ENCODE measurements around the gene FAM98A.
A peak's percentile ranks its signal among the peaks of the same experiment; 100 is the strongest.

The FAM98A gene

DNA sequence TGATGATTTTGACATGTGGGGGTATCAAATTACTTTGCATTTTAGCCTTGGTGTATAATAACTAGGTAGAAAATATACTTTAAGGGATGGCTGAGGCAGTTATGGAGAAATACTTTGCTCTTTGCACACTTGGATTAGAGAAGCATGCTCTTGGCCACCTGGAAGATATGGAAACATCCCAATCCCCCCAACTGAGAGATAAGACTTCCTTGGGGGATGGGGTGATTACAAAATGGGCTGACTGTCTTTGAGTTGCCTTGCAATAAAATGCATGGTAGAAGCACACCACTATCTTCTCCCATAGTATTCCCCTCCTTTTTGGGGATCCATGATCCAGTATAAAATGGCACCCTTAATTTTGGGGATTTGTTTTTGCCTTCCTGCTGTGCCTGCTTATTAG lies 15.1 kb upstream of the FAM98A start:
- Histone ChIP-seq H3K27ac (ENCODE audit: extremely low read depth, low read depth, low read length) (no peak overlapping the region), H3K4me3 (ENCODE audit: low read depth, low read length) (no peak overlapping the region), H3K9me3 (ENCODE audit: control insufficient read depth, insufficient read depth, low read depth, low read length) (no peaks in the 10 kb centered on the region), H3K4me1 (ENCODE audit: control insufficient read depth, insufficient read depth, low read length) (no peaks in the 10 kb centered on the region), H3K36me3 (ENCODE audit: control insufficient read depth in 2 of 2, insufficient read depth in 1 of 2, low read length in 2 of 2) (no peaks in the 10 kb centered on the region)
- POLR2A ChIA-PET, result no interaction called here
- CTCF ChIA-PET, result interaction anchor here (0.6 to 0.7 kb wide), 2 partner anchors 31 to 1034 kb away, joined by 3 to 5 read pairs; no protein-coding TSS in a partner anchor
- TF ChIP-seq GLIS1 (tag by site-specific recombination; IDR thresholded peaks at IDR 0.05), result peak; percentile 59
- TF ChIP-seq ZNF473 (tag by site-specific recombination; IDR thresholded peaks at IDR 0.05), result no peak

DNA sequence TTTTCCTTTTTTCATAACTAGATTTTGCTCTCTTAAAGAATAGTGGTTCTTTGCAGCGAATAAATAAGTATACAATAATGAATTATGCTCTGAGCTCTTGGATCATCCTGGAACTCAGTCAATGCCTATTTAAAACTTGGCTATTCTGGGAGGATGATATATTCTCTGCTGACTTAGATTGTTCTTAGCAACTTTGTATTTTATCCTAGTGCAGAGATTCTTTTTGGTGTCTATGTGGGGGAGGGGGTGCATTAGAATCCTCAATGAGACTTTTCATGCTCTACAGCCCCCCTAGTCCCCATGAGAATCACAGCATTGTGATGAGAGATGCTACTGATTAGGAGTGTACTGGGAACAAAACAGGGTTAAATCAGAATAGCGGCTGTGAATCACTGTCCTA lies 8.8 kb upstream of the FAM98A start:
- POLR2A ChIA-PET, result no interaction called here

DNA sequence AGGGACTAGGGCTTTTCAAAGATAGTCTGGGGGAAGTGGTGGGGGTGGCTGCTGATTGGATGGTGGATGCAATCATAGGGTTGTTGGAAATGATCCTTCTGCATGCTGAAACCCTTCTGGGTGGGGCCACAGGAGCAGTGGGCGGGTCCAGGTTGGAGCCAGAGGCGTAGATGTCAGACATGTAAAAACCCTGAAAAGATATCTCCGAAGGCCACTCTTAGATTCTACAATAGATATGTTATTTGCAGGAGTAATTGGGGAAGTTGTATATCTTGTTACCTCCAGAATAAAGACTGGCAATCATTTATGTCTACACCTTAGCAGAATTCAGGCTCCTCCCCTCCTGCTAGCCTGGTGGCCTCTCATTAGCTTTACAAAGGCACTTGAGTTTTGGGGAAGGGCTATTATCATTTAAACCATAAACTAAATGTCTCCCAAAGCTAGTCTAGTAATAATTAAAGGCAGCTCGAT lies 8.2 kb upstream of the FAM98A start:
- POLR2A ChIA-PET, result no interaction called here
- Histone ChIP-seq H3K4me3 (ENCODE audit: low read depth, low read length) (no peak overlapping the region), H3K27ac (ENCODE audit: extremely low read depth, low read depth, low read length) (no peak overlapping the region), H3K4me1 (ENCODE audit: control insufficient read depth, insufficient read depth, low read length) (no peaks in the 10 kb centered on the region), H3K36me3 (ENCODE audit: control insufficient read depth in 2 of 2, insufficient read depth in 1 of 2, low read length in 2 of 2) (no peaks in the 10 kb centered on the region), H3K9me3 (ENCODE audit: control insufficient read depth, insufficient read depth, low read depth, low read length) (no peaks in the 10 kb centered on the region)
- CTCF ChIA-PET, result no interaction called here
- TF ChIP-seq ZNF747 (tag by site-specific recombination; IDR thresholded peaks at IDR 0.05) (no peak), ZNF239 (tag by site-specific recombination; IDR thresholded peaks at IDR 0.05) (no peak), ZBTB8A (tag by site-specific recombination; IDR thresholded peaks at IDR 0.05) (no peak), ZNF202 (tag by site-specific recombination; IDR thresholded peaks at IDR 0.05; ENCODE audit: borderline replicate concordance) (no peak), ZNF596 (tag by site-specific recombination; IDR thresholded peaks at IDR 0.05) (no peak), ZSCAN16 (tag by site-specific recombination; IDR thresholded peaks at IDR 0.05) (no peak), EGR2 (tag by site-specific recombination; IDR thresholded peaks at IDR 0.05; ENCODE audit: low read depth) (no peak), GLI2 (tag by site-specific recombination; IDR thresholded peaks at IDR 0.05; ENCODE audit: borderline replicate concordance, low read depth) (no peak), ZNF549 (tag by site-specific recombination; IDR thresholded peaks at IDR 0.05) (no peak), ZNF544 (tag by site-specific recombination; IDR thresholded peaks at IDR 0.05) (no peak)
- TF ChIP-seq, protein P1, sequence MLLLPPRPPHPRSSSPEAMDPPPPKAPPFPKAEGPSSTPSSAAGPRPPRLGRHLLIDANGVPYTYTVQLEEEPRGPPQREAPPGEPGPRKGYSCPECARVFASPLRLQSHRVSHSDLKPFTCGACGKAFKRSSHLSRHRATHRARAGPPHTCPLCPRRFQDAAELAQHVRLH (tag by site-specific recombination; IDR thresholded peaks at IDR 0.05), result no peak

More for the DNA sequence above, 8.8 kb upstream of the FAM98A start:
- H3K36me3 ChIP-seq (ENCODE audit: control insufficient read depth in 2 of 2, insufficient read depth in 1 of 2, low read length in 2 of 2), result no peaks in the 10 kb centered on the region
- no peak overlapping the region for H3K4me3 ChIP-seq (ENCODE audit: low read depth, low read length)
- CTCF ChIA-PET, result no interaction called here
- TF ChIP-seq, protein P2, sequence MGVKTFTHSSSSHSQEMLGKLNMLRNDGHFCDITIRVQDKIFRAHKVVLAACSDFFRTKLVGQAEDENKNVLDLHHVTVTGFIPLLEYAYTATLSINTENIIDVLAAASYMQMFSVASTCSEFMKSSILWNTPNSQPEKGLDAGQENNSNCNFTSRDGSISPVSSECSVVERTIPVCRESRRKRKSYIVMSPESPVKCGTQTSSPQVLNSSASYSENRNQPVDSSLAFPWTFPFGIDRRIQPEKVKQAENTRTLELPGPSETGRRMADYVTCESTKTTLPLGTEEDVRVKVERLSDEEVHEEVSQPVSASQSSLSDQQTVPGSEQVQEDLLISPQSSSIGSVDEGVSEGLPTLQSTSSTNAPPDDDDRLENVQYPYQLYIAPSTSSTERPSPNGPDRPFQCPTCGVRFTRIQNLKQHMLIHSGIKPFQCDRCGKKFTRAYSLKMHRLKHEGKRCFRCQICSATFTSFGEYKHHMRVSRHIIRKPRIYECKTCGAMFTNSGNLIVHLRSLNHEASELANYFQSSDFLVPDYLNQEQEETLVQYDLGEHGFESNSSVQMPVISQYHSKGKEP (tag by site-specific recombination; IDR thresholded peaks at IDR 0.05), result no peak
- TF ChIP-seq ZSCAN23 (tag by site-specific recombination; IDR thresholded peaks at IDR 0.05), result no peak
- no peak for TF ChIP-seq ZXDB (tag by site-specific recombination; IDR thresholded peaks at IDR 0.05)
- no peak for TF ChIP-seq ZNF341 (tag by site-specific recombination; IDR thresholded peaks at IDR 0.05; ENCODE audit: low read depth)
- TF ChIP-seq MYNN (tag by site-specific recombination; IDR thresholded peaks at IDR 0.05; ENCODE audit: borderline replicate concordance), result no peak
- no peak for TF ChIP-seq ZNF843 (tag by site-specific recombination; IDR thresholded peaks at IDR 0.05)
- no peak for TF ChIP-seq ZNF426 (tag by site-specific recombination; IDR thresholded peaks at IDR 0.05)
- no peak for TF ChIP-seq GFI1B (tag by site-specific recombination; IDR thresholded peaks at IDR 0.05)
- TF ChIP-seq ZNF837 (tag by site-specific recombination; IDR thresholded peaks at IDR 0.05), result no peak
- TF ChIP-seq, protein P3, sequence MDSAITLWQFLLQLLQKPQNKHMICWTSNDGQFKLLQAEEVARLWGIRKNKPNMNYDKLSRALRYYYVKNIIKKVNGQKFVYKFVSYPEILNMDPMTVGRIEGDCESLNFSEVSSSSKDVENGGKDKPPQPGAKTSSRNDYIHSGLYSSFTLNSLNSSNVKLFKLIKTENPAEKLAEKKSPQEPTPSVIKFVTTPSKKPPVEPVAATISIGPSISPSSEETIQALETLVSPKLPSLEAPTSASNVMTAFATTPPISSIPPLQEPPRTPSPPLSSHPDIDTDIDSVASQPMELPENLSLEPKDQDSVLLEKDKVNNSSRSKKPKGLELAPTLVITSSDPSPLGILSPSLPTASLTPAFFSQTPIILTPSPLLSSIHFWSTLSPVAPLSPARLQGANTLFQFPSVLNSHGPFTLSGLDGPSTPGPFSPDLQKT (IDR thresholded peaks at IDR 0.05; ENCODE audit: borderline replicate concordance, low read depth, low read length), result no peak
- no peak for TF ChIP-seq ZNF529 (tag by site-specific recombination; IDR thresholded peaks at IDR 0.05; ENCODE audit: insufficient replicate concordance)
- TF ChIP-seq, protein P4, sequence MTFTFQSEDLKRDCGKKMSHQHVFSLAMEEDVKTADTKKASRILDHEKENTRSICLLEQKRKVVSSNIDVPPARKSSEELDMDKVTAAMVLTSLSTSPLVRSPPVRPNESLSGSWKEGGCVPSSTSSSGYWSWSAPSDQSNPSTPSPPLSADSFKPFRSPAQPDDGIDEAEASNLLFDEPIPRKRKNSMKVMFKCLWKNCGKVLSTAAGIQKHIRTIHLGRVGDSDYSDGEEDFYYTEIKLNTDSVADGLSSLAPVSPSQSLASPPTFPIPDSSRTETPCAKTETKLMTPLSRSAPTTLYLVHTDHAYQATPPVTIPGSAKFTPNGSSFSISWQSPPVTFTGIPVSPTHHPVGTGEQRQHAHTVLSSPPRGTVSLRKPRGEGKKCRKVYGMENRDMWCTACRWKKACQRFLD (tag by site-specific recombination; IDR thresholded peaks at IDR 0.05), result no peak
- no peak for TF ChIP-seq HOXA7 (CRISPR knock-in tag; IDR thresholded peaks at IDR 0.05; ENCODE audit: borderline replicate concordance)
- no peak for TF ChIP-seq ZNF138 (tag by site-specific recombination; IDR thresholded peaks at IDR 0.05; ENCODE audit: borderline replicate concordance)
- TF ChIP-seq ZNF10 (tag by site-specific recombination; IDR thresholded peaks at IDR 0.05), result no peak
- H3K4me1 ChIP-seq (ENCODE audit: control insufficient read depth, insufficient read depth, low read length), result no peaks in the 10 kb centered on the region
- H3K27ac ChIP-seq (ENCODE audit: extremely low read depth, low read depth, low read length), result no peak overlapping the region
- H3K9me3 ChIP-seq (ENCODE audit: control insufficient read depth, insufficient read depth, low read depth, low read length), result no peaks in the 10 kb centered on the region
